SK-N-SH (cell line): ENCODE results near the gene FAM219A. TPM values are rescaled to one million over a fixed set of nuclear protein-coding genes. Genes with fewer than 3 reads are reported as not detected.

Source experiments
- CTCF ChIA-PET: fragments of 300-600, 350-600 bp; formaldehyde crosslinking; extraction: SDS; loops from one replicate; lab custom pipeline; 2021; lab: Yijun Ruan, JAX
- POLR2A ChIA-PET: fragments of 350-600 bp; sonication (Branson Sonifier 250); formaldehyde crosslinking; extraction: SDS; loops from one replicate; lab custom pipeline; 2020; ENCODE audit warnings: antibody characterized with exemption, inconsistent platforms; lab: Yijun Ruan, JAX
- DNase-seq: peaks from one replicate; pipeline ENCODE4 v3.0.0; 2012
- H2AFZ ChIP-seq: fragments of 200-600 bp; sonication (generic); 2 replicates; pipeline ENCODE4 v1.8.1; 2016; ENCODE audit warnings: antibody characterized with exemption, mild to moderate bottlenecking, low read depth
- H3F3A ChIP-seq: fragments of 200-600 bp; sonication (generic); replicated peaks from 2 replicates; pipeline ENCODE3; 2016; ENCODE audit warnings: antibody characterized with exemption, mild to moderate bottlenecking; ENCODE audit not compliant: insufficient read depth
- H3K27ac ChIP-seq, 2 experiments: fragments of 200-500 bp in 1 of 2; fragments of 200-600 bp in 1 of 2; sonication (Bioruptor generic) in 1 of 2; sonication (generic), shearing (Covaris generic) in 1 of 2; 2 replicates each; pipeline versions ENCODE4 v1.5.1 to v1.6.1; 2014 to 2016; ENCODE audit warnings: low read depth in 2 of 2, inconsistent platforms in 1 of 2, low read length in 1 of 2, mild to moderate bottlenecking in 1 of 2, mixed read lengths in 1 of 2
- H3K27me3 ChIP-seq: fragments of 200-600 bp; sonication (generic), shearing (Covaris generic); 2 replicates; pipeline ENCODE4 v1.6.1; 2016; ENCODE audit warnings: mixed run types; ENCODE audit not compliant: insufficient read depth
- H3K36me3 ChIP-seq, 2 experiments: fragments of 200-500 bp in 1 of 2; fragments of 200-600 bp in 1 of 2; sonication (Bioruptor generic) in 1 of 2; sonication (generic) in 1 of 2; replicated peaks in 1 of 2; 2 replicates each; pipeline versions ENCODE3 to v1.5.1; 2014 to 2016; ENCODE audit warnings: low read length in 1 of 2, mild to moderate bottlenecking in 1 of 2; ENCODE audit not compliant: insufficient read depth in 2 of 2, control insufficient read depth in 1 of 2
- H3K4me1 ChIP-seq, 2 experiments: fragments of 200-500 bp in 1 of 2; fragments of 200-600 bp in 1 of 2; sonication (Bioruptor generic) in 1 of 2; sonication (generic), shearing (Covaris generic) in 1 of 2; 2 replicates each; pipeline versions ENCODE4 v1.5.1 to v1.6.1; 2014 to 2016; ENCODE audit warnings: low read depth in 1 of 2, low read length in 1 of 2, mixed run types in 1 of 2; ENCODE audit not compliant: insufficient read depth in 2 of 2, control insufficient read depth in 1 of 2
- H3K4me2 ChIP-seq: fragments of 200-600 bp; sonication (generic), shearing (Covaris generic); 2 replicates; pipeline ENCODE4 v1.6.1; 2017; ENCODE audit warnings: mixed run types
- H3K4me3 ChIP-seq, 2 experiments: fragments of 200-500 bp in 1 of 2; fragments of 200-600 bp in 1 of 2; sonication (Bioruptor generic) in 1 of 2; sonication (generic), shearing (Covaris generic) in 1 of 2; 2 replicates each; pipeline versions ENCODE4 v1.5.1 to v1.8.1; 2014 to 2016; ENCODE audit warnings: low read depth in 2 of 2, inconsistent platforms in 1 of 2, low read length in 1 of 2, mild to moderate bottlenecking in 1 of 2, mixed read lengths in 1 of 2, moderate library complexity in 1 of 2
- H3K79me2 ChIP-seq: fragments of 200-600 bp; sonication (generic); 2 replicates; pipeline ENCODE4 v1.8.1; 2017; ENCODE audit warnings: mild to moderate bottlenecking; ENCODE audit not compliant: insufficient read depth
- H3K9ac ChIP-seq: fragments of 200-600 bp; sonication (generic); 2 replicates; pipeline ENCODE4 v1.6.1; 2017; ENCODE audit warnings: mixed run types
- H3K9me2 ChIP-seq: fragments of 200-600 bp; sonication (generic); 2 replicates; pipeline ENCODE4 v1.6.1; 2017; ENCODE audit warnings: mixed run types
- H3K9me3 ChIP-seq: fragments of 200-600 bp; sonication (generic); 2 replicates; pipeline ENCODE4 v1.6.1; 2017; ENCODE audit warnings: mixed run types, mild to moderate bottlenecking, moderate library complexity
- H4K20me1 ChIP-seq: fragments of 200-600 bp; sonication (generic); 2 replicates; pipeline ENCODE4 v1.6.1; 2017; ENCODE audit warnings: mild to moderate bottlenecking, mixed run types; ENCODE audit not compliant: insufficient read depth
- EP300 ChIP-seq, 2 experiments: IDR thresholded peaks; 2 replicates each; pipeline versions ENCODE4 v1.4.0 to v1.6.1; 2012; ENCODE audit warnings: borderline replicate concordance in 1 of 2, low read depth in 1 of 2, low read length in 1 of 2
- EZH2phosphoT487 ChIP-seq: fragments of 200-600 bp; sonication (generic); IDR thresholded peaks from 2 replicates; pipeline ENCODE4 v1.6.1; 2017; ENCODE audit warnings: low read depth, mixed run types, mild to moderate bottlenecking, antibody characterized with exemption, moderate library complexity, borderline replicate concordance
- FOSL2 ChIP-seq: IDR thresholded peaks from 2 replicates; pipeline ENCODE4 v1.4.0; 2012; ENCODE audit warnings: low read depth, mild to moderate bottlenecking, moderate library complexity, borderline replicate concordance
- FOXJ3 ChIP-seq: sonication (generic); formaldehyde crosslinking; IDR thresholded peaks from 2 replicates; pipeline ENCODE4 v1.5.1; 2020; ENCODE audit warnings: mild to moderate bottlenecking, missing genetic modification reagents
- FOXM1 ChIP-seq: IDR thresholded peaks from 2 replicates; pipeline ENCODE4 v1.4.0; 2012; ENCODE audit warnings: low read depth, mild to moderate bottlenecking
- IRF3 ChIP-seq: fragments of 150-350 bp; IDR thresholded peaks from 2 replicates; pipeline ENCODE4 v1.6.1; 2016; ENCODE audit warnings: mild to moderate bottlenecking, low read depth, low read length
- JUND ChIP-seq: IDR thresholded peaks from 2 replicates; pipeline ENCODE4 v1.4.0; 2012
- MEF2A ChIP-seq: IDR thresholded peaks from 2 replicates; pipeline ENCODE4 v1.4.0; 2012; ENCODE audit warnings: low read depth, borderline replicate concordance
- POLR2AphosphoS5 ChIP-seq: IDR thresholded peaks from 2 replicates; pipeline ENCODE4 v1.6.1; 2012; ENCODE audit warnings: low read depth, low read length
- RFX5 ChIP-seq: IDR thresholded peaks from 2 replicates; pipeline ENCODE4 v1.6.1; 2012; ENCODE audit warnings: mild to moderate bottlenecking, improper control_type of control experiment, low read length
- RXRA ChIP-seq: IDR thresholded peaks from 2 replicates; pipeline ENCODE4 v1.4.0; 2012; ENCODE audit warnings: low read depth, mild to moderate bottlenecking, borderline replicate concordance
- SMC3 ChIP-seq: IDR thresholded peaks from 2 replicates; pipeline ENCODE4 v1.6.1; 2012; ENCODE audit warnings: low read depth, low read length, improper control_type of control experiment
- TAF1 ChIP-seq: IDR thresholded peaks from 2 replicates; pipeline ENCODE4 v1.6.1; 2012; ENCODE audit warnings: low read depth, mild to moderate bottlenecking, low read length, moderate library complexity, borderline replicate concordance
- TEAD4 ChIP-seq: IDR thresholded peaks from 2 replicates; pipeline ENCODE4 v1.4.0; 2012; ENCODE audit warnings: mild to moderate bottlenecking, borderline replicate concordance; ENCODE audit not compliant: insufficient read depth
- USF2 ChIP-seq: fragments of 150-350 bp; IDR thresholded peaks from 2 replicates; pipeline ENCODE4 v1.6.1; 2017; ENCODE audit warnings: antibody characterized with exemption, low read length, low read depth, borderline replicate concordance
- ZBTB33 ChIP-seq: IDR thresholded peaks from 2 replicates; pipeline ENCODE4 v1.4.0; 2012; ENCODE audit warnings: low read depth, borderline replicate concordance
- WGBS: methylation state at CpG from one replicate; pipeline ENCODE4 v1.1.6; 2017; ENCODE audit warnings: low lambda C conversion rate; 5-methylcytosine and 5-hydroxymethylcytosine counted together
- polyA plus RNA-seq, 3 experiments: library from polyadenylated mRNA; depleted of rRNA; stranded (reverse); fragments of >200 nt; gene quantifications; 2 replicates each; pipeline ENCODE4 v1.2.3, GENCODE V29; 2012
- TF ChIP-seq, protein P1 (sequence below): IDR thresholded peaks from 2 replicates; pipeline ENCODE4 v1.4.0; 2012; ENCODE audit warnings: low read depth
- TF ChIP-seq, protein P2 (sequence below): IDR thresholded peaks from 2 replicates; pipeline ENCODE4 v1.4.0; 2012; ENCODE audit warnings: low read depth, borderline replicate concordance

Gene FAM219A
- polyA plus RNA-seq, 1 of the 3 experiments (the other 2 are of a cell fraction): 15.7 TPM

GRCh38 chr9:34463098-34463900 is 4.9 kb upstream of the FAM219A start (continued):
- TF ChIP-seq JUND (peak; percentile 66), IRF3 (no peak), USF2 (no peak)

DNA sequence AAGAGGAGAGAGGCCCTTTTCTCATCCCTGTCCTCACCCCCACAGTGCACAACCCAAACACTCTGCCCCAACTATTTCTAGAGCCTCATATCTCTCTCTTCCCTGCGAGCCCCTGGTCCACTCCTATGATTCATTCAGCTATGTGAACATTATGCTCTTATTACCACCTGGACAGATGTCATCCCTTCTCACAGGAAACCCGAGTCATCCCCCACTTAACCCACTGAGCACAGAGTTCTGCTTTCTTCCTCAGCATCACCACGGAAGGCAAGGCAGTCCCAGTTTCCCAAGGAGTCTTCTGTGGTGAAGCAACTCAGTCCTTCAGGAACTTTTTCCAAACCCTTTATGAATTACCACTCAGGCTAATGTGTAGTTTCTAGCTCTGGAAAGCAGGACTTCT is 1.6 kb upstream of the FAM219A start:
- Histone ChIP-seq H3K36me3 (no peaks in the 10 kb centered on the region), H3K4me3 (no peak overlapping the region), H3K4me2 (no peak overlapping the region), H3K27me3 (no peaks in the 10 kb centered on the region), H4K20me1 (peaks cover 20% of the 10 kb centered on the region), H3K9ac (no peak overlapping the region), H3F3A (peaks cover 18% of the 10 kb centered on the region), H3K9me3 (no peaks in the 10 kb centered on the region), H3K27ac (no peak overlapping the region), H2AFZ (no peak overlapping the region), H3K79me2 (peaks cover 30% of the 10 kb centered on the region), H3K4me1 (peaks cover 20 to 24% of the 10 kb centered on the region in 2 experiments; a peak in 3 of 4 replicates), H3K9me2 (no peaks in the 10 kb centered on the region)
- WGBS: 21% methylated on average over 3 of the region's 3 CpGs
- ChIA-PET POLR2A (no interaction called here), CTCF (interaction anchor here (0.8 to 1.3 kb wide), 3 partner anchors 29 to 131 kb away, joined by 3 to 4 read pairs (median 3); no protein-coding TSS in a partner anchor)
- TF ChIP-seq, protein P1, sequence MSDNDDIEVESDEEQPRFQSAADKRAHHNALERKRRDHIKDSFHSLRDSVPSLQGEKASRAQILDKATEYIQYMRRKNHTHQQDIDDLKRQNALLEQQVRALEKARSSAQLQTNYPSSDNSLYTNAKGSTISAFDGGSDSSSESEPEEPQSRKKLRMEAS: no peak
- TF ChIP-seq FOXM1 (no peak), RXRA (no peak), TEAD4 (no peak), MEF2A (no peak), FOSL2 (peak; percentile 12; the same call in 1 of the 2 replicates)
- DNase-seq: no peak

- Histone ChIP-seq H3K9ac (no peak overlapping the region), H3K27me3 (no peaks in the 10 kb centered on the region), H3K4me2 (peak overlapping the region; percentile 75), H3K36me3 (no peaks in the 10 kb centered on the region), H3F3A (peaks cover 15% of the 10 kb centered on the region), H3K4me1 (peaks cover 23 to 30% of the 10 kb centered on the region in 2 experiments; a peak in 3 of 4 replicates), H3K27ac (no peak overlapping the region), H3K9me3 (no peaks in the 10 kb centered on the region), H3K9me2 (no peaks in the 10 kb centered on the region), H2AFZ (0 out of 2 replicates have a peak overlapping the region, but pooled peaks have one; percentile 80), H3K79me2 (peaks cover 36% of the 10 kb centered on the region), H3K4me3 (no peak overlapping the region), H4K20me1 (peaks cover 26% of the 10 kb centered on the region)
- ChIA-PET POLR2A (no interaction called here), CTCF (interaction anchor here (1.3 kb wide), 1 partner anchor 28 kb away, joined by 3 read pairs; no protein-coding TSS in a partner anchor)
- 85% methylated on average over 14 of the region's 14 CpGs for WGBS
- DNase-seq: no peak
- TF ChIP-seq FOXJ3: no peak
- no peak for TF ChIP-seq IRF3
- TF ChIP-seq EZH2phosphoT487: no peak
- TF ChIP-seq RFX5: no peak
- no peak for TF ChIP-seq POLR2AphosphoS5
- TF ChIP-seq SMC3: no peak
- TF ChIP-seq EP300 (IDR thresholded peaks at IDR 0.05; ENCODE audit: borderline replicate concordance in 1 of 2, low read depth in 1 of 2, low read length in 1 of 2): no peak
- TF ChIP-seq, protein P2, sequence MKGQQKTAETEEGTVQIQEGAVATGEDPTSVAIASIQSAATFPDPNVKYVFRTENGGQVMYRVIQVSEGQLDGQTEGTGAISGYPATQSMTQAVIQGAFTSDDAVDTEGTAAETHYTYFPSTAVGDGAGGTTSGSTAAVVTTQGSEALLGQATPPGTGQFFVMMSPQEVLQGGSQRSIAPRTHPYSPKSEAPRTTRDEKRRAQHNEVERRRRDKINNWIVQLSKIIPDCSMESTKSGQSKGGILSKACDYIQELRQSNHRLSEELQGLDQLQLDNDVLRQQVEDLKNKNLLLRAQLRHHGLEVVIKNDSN: no peak
- no peak for TF ChIP-seq TAF1
- TF ChIP-seq ZBTB33: no peak
Observed at GRCh38 chr9:34459356-34459755, 986 bp upstream of the FAM219A start.
